ENCODE results near the gene SLC13A3. TPM values are rescaled to one million over a fixed set of nuclear protein-coding genes. Genes with fewer than 3 reads are reported as not detected.

SLC13A3 gene
- total and polyA plus RNA-seq, 12 donors: 0.13 to 1.2 (median 0.58) TPM

DNA sequence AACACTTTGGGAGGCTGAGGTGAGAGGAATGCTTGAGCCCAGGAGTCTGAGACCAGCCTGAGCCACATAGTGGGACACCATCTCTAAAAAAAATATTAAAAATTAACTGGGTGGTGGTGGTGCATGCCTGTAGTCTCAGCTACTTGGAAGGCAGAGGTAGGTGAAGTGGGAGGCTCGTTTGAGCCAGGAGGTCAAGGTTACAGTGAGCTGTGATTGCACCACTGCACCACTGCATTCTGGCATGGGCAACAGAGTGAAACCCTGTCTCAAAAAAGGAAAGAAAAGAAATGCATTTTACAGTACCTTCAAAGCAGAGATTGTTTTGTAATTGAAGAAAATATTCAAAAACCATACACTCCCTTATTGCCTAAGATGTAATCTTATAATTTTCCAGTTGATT, 107.3 kb downstream of the SLC13A3 start:
- Histone ChIP-seq H3K36me3 (no peaks in the 10 kb centered on the region), H3K27me3 (peaks cover 0 to 54% (median 42%) of the 10 kb centered on the region in 7 donors), H3K4me1 (peaks cover 0 to 14% (median 0%) of the 10 kb centered on the region in 9 donors), H3K9me3 (no peaks in the 10 kb centered on the region), H3K27ac (no peak overlapping the region), H3K4me3 (no peak overlapping the region)
- no peak for DNase-seq
- TF ChIP-seq, protein P1, sequence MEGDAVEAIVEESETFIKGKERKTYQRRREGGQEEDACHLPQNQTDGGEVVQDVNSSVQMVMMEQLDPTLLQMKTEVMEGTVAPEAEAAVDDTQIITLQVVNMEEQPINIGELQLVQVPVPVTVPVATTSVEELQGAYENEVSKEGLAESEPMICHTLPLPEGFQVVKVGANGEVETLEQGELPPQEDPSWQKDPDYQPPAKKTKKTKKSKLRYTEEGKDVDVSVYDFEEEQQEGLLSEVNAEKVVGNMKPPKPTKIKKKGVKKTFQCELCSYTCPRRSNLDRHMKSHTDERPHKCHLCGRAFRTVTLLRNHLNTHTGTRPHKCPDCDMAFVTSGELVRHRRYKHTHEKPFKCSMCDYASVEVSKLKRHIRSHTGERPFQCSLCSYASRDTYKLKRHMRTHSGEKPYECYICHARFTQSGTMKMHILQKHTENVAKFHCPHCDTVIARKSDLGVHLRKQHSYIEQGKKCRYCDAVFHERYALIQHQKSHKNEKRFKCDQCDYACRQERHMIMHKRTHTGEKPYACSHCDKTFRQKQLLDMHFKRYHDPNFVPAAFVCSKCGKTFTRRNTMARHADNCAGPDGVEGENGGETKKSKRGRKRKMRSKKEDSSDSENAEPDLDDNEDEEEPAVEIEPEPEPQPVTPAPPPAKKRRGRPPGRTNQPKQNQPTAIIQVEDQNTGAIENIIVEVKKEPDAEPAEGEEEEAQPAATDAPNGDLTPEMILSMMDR (IDR thresholded peaks at IDR 0.05): no peak
- 14 to 16% methylated on average over 1 of the region's 1 CpG for WGBS, 2 donors
- intact Hi-C loops (cut with DNase I): no loop called here
- no peak for ATAC-seq

DNA sequence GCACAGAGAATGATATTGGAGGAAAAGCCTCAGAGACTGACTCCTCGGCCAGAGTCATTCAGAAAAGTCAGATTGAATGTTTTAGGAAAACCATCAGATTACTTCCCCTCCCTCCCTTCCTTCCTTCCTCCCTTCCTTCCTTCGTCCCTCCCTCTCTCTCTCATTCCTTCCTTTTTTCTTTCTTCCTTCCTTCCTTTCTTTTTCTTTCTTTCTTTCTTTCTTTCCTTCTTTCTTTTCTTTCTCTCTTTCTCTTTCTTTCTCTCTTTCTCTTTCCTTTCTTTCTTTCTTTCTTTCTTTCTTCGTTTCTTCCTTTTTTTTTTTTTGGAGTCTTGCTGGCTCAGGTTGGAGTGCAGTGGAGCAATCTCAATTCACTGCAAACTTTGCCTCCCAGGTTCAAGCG, 108.2 kb downstream of the SLC13A3 start:
- 69 to 72% methylated on average over 4 of the region's 4 CpGs for WGBS, 2 donors
- intact Hi-C loops (cut with DNase I): no loop called here
- H3K27ac ChIP-seq: no peak overlapping the region
- ATAC-seq (no peak), DNase-seq (no peak)
- H3K4me3 ChIP-seq: no peak overlapping the region
- H3K9me3 ChIP-seq: no peaks in the 10 kb centered on the region
- peaks cover 0 to 63% (median 51%) of the 10 kb centered on the region in 7 donors for H3K27me3 ChIP-seq
- H3K4me1 ChIP-seq: peaks cover 0 to 14% (median 0%) of the 10 kb centered on the region in 9 donors
- TF ChIP-seq, protein P1 (IDR thresholded peaks at IDR 0.05): no peak
- H3K36me3 ChIP-seq: no peaks in the 10 kb centered on the region

DNA sequence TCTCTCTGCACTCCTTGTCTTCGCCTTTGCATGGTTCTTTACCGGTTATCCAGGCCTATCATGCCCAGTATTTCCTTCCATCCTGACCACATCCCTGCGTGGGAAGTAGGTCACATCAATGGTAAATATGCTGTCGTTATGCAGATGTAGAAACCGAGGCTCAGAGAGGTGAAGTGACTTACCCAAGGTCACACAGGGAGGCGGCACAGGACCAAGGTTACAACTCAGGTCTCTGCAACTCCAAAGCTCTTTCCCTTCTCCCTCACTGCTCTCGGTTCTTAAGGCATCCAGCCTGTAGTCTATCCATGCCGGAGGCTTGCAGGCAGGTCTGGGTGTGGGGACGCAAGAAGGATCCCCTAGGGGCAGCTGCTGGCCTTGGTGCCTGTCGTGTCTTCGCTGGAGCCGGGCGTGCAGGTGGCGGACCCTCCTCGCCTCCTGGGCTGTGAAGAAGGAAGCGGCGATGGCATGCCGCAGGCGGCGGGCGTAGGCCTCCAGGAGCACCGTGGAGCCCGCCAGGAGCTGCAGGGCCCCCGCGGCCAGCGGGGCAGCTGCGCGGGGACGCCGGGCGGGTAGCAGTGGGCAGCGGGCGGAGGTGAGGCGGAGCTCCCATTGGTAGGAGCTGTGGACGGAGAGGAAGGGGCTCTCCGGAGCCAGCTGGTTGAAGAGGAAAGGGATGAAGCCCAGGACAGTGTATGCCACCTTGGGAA, 109.9 kb downstream of the SLC13A3 start:
- no peaks in the 10 kb centered on the region for H3K9me3 ChIP-seq
- no peak for DNase-seq
- 48 to 56% methylated on average over 36 of the region's 36 CpGs for WGBS, 2 donors
- TF ChIP-seq, protein P1 (IDR thresholded peaks at IDR 0.05): no peak
- intact Hi-C loops (cut with DNase I): no loop called here
- peaks cover 0 to 77% (median 62%) of the 10 kb centered on the region in 7 donors for H3K27me3 ChIP-seq
- H3K27ac ChIP-seq: no peak overlapping the region
- H3K4me3 ChIP-seq: no peak overlapping the region
- H3K36me3 ChIP-seq: no peaks in the 10 kb centered on the region
- peaks cover 0 to 14% (median 0%) of the 10 kb centered on the region in 9 donors for H3K4me1 ChIP-seq
- no peak for ATAC-seq

DNA sequence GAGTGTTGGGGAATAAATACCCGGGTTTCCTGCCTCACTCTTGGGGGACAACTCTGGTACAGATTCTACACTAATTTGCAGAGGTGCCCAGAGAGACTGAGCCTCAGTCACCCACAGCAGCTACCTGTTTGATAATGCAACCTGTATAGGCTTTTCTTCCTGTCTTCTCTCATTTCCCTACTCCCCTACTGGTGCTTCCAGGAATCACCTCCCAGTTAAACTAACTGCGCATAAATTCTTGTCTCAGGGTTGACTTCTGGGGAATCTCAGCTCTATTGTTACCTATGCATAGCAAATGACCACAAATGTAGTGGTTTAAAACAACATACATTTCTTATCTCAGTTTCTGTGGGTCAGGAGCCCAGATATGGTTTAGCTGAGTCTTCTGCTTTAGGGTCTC, 112.1 kb downstream of the SLC13A3 start:
- intact Hi-C loops (cut with DNase I): loop anchor here in 1 of 10 donors (10.0 kb wide), 1 partner anchor 116 kb away; the partner anchor contains the start of gene SLC13A3
- Histone ChIP-seq H3K4me3 (no peak overlapping the region), H3K36me3 (no peaks in the 10 kb centered on the region), H3K27me3 (peaks cover 0 to 68% (median 58%) of the 10 kb centered on the region in 7 donors), H3K4me1 (no peaks in the 10 kb centered on the region), H3K27ac (no peak overlapping the region), H3K9me3 (no peaks in the 10 kb centered on the region)
- ATAC-seq: no peak
- WGBS, 2 donors: 79 to 88% methylated on average over 2 of the region's 2 CpGs
- TF ChIP-seq, protein P1 (IDR thresholded peaks at IDR 0.05): no peak
- DNase-seq: no peak

Measured in heart right ventricle (tissue), 16 donors.